ENCODE results near the gene KHNYN. TPM values are rescaled to one million over a fixed set of nuclear protein-coding genes. Genes with fewer than 3 reads are reported as not detected.

Gene KHNYN
- total RNA-seq, 1 donor from 2014 or later, result 77.4 TPM

DNA sequence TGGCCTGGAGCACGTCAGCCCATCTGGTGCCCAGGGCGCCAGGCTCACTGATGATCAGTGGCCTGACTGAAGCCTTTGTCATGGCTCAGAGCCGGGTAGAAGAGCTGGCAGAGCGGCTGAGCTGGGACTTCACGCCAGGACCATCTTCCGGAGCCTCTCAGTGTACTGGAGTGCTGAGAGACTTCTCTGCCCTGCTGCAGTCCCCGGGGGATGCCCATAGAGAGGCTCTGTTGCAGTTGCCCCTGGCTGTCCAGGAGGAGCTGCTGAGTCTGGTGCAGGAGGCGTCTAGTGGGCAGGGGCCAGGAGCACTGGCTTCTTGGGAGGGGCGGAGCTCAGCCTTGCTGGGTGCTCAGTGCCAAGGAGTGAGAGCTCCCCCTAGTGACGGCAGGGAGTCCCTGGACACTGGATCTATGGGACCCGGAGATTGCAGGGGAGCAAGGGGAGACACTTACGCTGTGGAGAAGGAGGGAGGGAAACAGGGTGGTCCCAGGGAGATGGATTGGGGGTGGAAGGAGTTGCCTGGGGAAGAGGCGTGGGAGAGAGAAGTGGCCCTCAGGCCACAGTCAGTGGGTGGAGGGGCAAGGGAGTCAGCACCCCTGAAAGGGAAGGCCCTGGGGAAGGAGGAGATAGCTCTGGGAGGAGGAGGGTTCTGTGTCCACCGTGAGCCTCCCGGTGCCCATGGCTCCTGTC, 2.0 kb downstream of the KHNYN start:
- peak; percentile 92 for TF ChIP-seq CTCF (IDR thresholded peaks at IDR 0.05; ENCODE audit: unreplicated experiment)
- peaks cover 9% of the 10 kb centered on the region for H3K36me3 Mint-ChIP-seq (ENCODE audit: insufficient read depth)
- H3K4me3 Mint-ChIP-seq (ENCODE audit: low read depth), result peak overlapping the region; percentile 83
- peaks cover 31% of the 10 kb centered on the region for H3K4me1 Mint-ChIP-seq (ENCODE audit: low read depth)
- DNase-seq (ENCODE audit: low spot score, unreplicated experiment), result peak; percentile 79
- no peaks in the 10 kb centered on the region for H3K27me3 Mint-ChIP-seq
- peak overlapping the region; percentile 35 for H3K27ac Mint-ChIP-seq
- H3K9me3 Mint-ChIP-seq (ENCODE audit: low read depth), result no peaks in the 10 kb centered on the region

GRCh38 chr14:24432259-24433131, 2.7 kb downstream of the KHNYN start:
- DNase-seq (ENCODE audit: low spot score, unreplicated experiment), result no peak
- H3K4me1 Mint-ChIP-seq (ENCODE audit: low read depth), result peaks cover 27% of the 10 kb centered on the region
- H3K27ac Mint-ChIP-seq, result peak overlapping the region; percentile 31
- no peak overlapping the region for H3K4me3 Mint-ChIP-seq (ENCODE audit: low read depth)
- no peak for TF ChIP-seq CTCF (IDR thresholded peaks at IDR 0.05; ENCODE audit: unreplicated experiment)
- no peaks in the 10 kb centered on the region for H3K9me3 Mint-ChIP-seq (ENCODE audit: low read depth)
- no peaks in the 10 kb centered on the region for H3K27me3 Mint-ChIP-seq
- H3K36me3 Mint-ChIP-seq (ENCODE audit: insufficient read depth), result peaks cover 11% of the 10 kb centered on the region

GRCh38 chr14:24434036-24434435, 4.3 kb downstream of the KHNYN start:
- no peak overlapping the region for H3K4me3 Mint-ChIP-seq (ENCODE audit: low read depth)
- H3K4me1 Mint-ChIP-seq (ENCODE audit: low read depth), result peaks cover 25% of the 10 kb centered on the region
- peaks cover 18% of the 10 kb centered on the region for H3K36me3 Mint-ChIP-seq (ENCODE audit: insufficient read depth)
- H3K27ac Mint-ChIP-seq, result no peak overlapping the region
- no peak for DNase-seq (ENCODE audit: low spot score, unreplicated experiment)
- H3K27me3 Mint-ChIP-seq, result no peaks in the 10 kb centered on the region
- no peak for TF ChIP-seq CTCF (IDR thresholded peaks at IDR 0.05; ENCODE audit: unreplicated experiment)
- H3K9me3 Mint-ChIP-seq (ENCODE audit: low read depth), result no peaks in the 10 kb centered on the region

- Mint-ChIP-seq H3K9me3 (ENCODE audit: low read depth) (no peaks in the 10 kb centered on the region), H3K4me1 (ENCODE audit: low read depth) (peaks cover 23% of the 10 kb centered on the region), H3K4me3 (ENCODE audit: low read depth) (no peak overlapping the region), H3K27me3 (no peaks in the 10 kb centered on the region), H3K27ac (peak overlapping the region; percentile 9), H3K36me3 (ENCODE audit: insufficient read depth) (peaks cover 18% of the 10 kb centered on the region)
- no peak for DNase-seq (ENCODE audit: low spot score, unreplicated experiment)
- no peak for TF ChIP-seq CTCF (IDR thresholded peaks at IDR 0.05; ENCODE audit: unreplicated experiment)
Measured at GRCh38 chr14:24434676-24435075, 4.9 kb downstream of the KHNYN start.

- no peaks in the 10 kb centered on the region for H3K27me3 Mint-ChIP-seq
- no peak overlapping the region for H3K27ac Mint-ChIP-seq
- H3K4me1 Mint-ChIP-seq (ENCODE audit: low read depth), result peaks cover 23% of the 10 kb centered on the region
- H3K4me3 Mint-ChIP-seq (ENCODE audit: low read depth), result no peak overlapping the region
- H3K9me3 Mint-ChIP-seq (ENCODE audit: low read depth), result no peaks in the 10 kb centered on the region
- no peak for DNase-seq (ENCODE audit: low spot score, unreplicated experiment)
- peaks cover 18% of the 10 kb centered on the region for H3K36me3 Mint-ChIP-seq (ENCODE audit: insufficient read depth)
- TF ChIP-seq CTCF (IDR thresholded peaks at IDR 0.05; ENCODE audit: unreplicated experiment), result no peak
Measured at GRCh38 chr14:24435192-24435810, 5.5 kb downstream of the KHNYN start.
